GM12878 (cell line): ENCODE results near the gene ANO1.

Experiments
- BCL3 ChIP-seq: IDR thresholded peaks from 2 replicates; pipeline ENCODE4 v1.6.1; 2011; ENCODE audit warnings: borderline replicate concordance, low read depth, mild to moderate bottlenecking, moderate library complexity, low read length; ENCODE audit not compliant: insufficient read depth, poor library complexity, severe bottlenecking
- CBX5 ChIP-seq: sonication (generic); IDR thresholded peaks from 2 replicates; pipeline ENCODE4 v1.6.1; 2016; ENCODE audit warnings: low read depth, moderate library complexity, mild to moderate bottlenecking, inconsistent platforms
- ESRRA ChIP-seq: IDR thresholded peaks from 2 replicates; pipeline ENCODE4 v1.6.1; 2012; ENCODE audit warnings: mild to moderate bottlenecking, low read length, improper control_type of control experiment
- EZH2 ChIP-seq: IDR thresholded peaks from 2 replicates; pipeline ENCODE4 v1.6.1; 2012; ENCODE audit warnings: low read depth, mild to moderate bottlenecking, control low read depth, inconsistent platforms, low read length, borderline replicate concordance; ENCODE audit not compliant: control insufficient read depth
- GABPA ChIP-seq: IDR thresholded peaks from 2 replicates; pipeline ENCODE4 v1.6.1; 2014; ENCODE audit warnings: antibody characterized with exemption, low read depth, mild to moderate bottlenecking, inconsistent platforms
- HDGF ChIP-seq: fragments of 450-650 bp; IDR thresholded peaks from 2 replicates; pipeline ENCODE4 v1.6.1; 2016; ENCODE audit warnings: antibody characterized with exemption
- JUND ChIP-seq: IDR thresholded peaks from 2 replicates; pipeline ENCODE4 v1.6.1; 2012; ENCODE audit warnings: low read depth, mild to moderate bottlenecking, low read length, improper control_type of control experiment, moderate library complexity
- KAT2A ChIP-seq: conservative IDR thresholded peaks from 2 replicates; pipeline ENCODE4 v1.6.1; 2011; ENCODE audit warnings: low read depth, low read length; ENCODE audit not compliant: control insufficient read depth
- NBN ChIP-seq: fragments of 450-650 bp; IDR thresholded peaks from 2 replicates; pipeline ENCODE4 v1.6.1; 2016
- POLR2A ChIP-seq: IDR thresholded peaks from 2 replicates; pipeline ENCODE4 v1.6.1; 2011; ENCODE audit warnings: low read depth, mild to moderate bottlenecking, low read length
- REST ChIP-seq: IDR thresholded peaks from 2 replicates; pipeline ENCODE4 v1.6.1; 2012; ENCODE audit warnings: mild to moderate bottlenecking, low read depth, low read length
- SIN3A ChIP-seq: IDR thresholded peaks from 2 replicates; pipeline ENCODE4 v1.6.1; 2012; ENCODE audit warnings: low read depth, low read length, improper control_type of control experiment
- SUPT20H ChIP-seq: IDR thresholded peaks from 2 replicates; pipeline ENCODE4 v1.6.1; 2011; ENCODE audit warnings: low read depth, mild to moderate bottlenecking, low read length, moderate library complexity, borderline replicate concordance; ENCODE audit not compliant: control insufficient read depth
- TF ChIP-seq, protein P1 (sequence below), 3 experiments: IDR thresholded peaks in 2 of 3; conservative IDR thresholded peaks in 1 of 3; 2 replicates each; pipeline ENCODE4 v1.5.1; 2011; ENCODE audit warnings: low read depth in 3 of 3, low read length in 3 of 3, mild to moderate bottlenecking in 3 of 3, control low read depth in 2 of 3, moderate library complexity in 2 of 3, inconsistent platforms in 1 of 3, mixed read lengths in 1 of 3; ENCODE audit not compliant: control insufficient read depth in 2 of 3, insufficient read depth in 1 of 3; ENCODE audit errors: extremely low read depth in 1 of 3

DNA sequence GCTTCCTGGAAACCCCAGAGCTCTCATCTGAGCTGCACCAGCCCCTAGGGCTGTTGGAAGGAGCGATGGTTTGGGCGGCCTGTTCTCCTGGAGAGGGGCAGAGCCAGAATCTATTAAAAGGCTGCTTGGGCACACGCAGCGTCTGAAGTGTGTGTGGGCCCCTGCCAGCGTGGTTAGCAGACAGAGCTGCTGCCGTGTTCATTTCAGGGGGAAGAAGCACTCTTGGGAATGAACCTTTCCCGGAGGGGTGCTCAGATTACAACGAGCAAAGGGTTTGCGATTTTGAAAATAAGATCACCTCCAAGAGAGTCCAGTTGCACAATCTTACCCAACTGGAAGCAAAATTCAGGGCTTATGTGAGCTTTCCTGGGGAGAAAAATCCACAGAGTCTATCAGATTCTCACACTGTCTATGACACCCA, 12.9 kb downstream of the ANO1 start:
- TF ChIP-seq, protein P1, sequence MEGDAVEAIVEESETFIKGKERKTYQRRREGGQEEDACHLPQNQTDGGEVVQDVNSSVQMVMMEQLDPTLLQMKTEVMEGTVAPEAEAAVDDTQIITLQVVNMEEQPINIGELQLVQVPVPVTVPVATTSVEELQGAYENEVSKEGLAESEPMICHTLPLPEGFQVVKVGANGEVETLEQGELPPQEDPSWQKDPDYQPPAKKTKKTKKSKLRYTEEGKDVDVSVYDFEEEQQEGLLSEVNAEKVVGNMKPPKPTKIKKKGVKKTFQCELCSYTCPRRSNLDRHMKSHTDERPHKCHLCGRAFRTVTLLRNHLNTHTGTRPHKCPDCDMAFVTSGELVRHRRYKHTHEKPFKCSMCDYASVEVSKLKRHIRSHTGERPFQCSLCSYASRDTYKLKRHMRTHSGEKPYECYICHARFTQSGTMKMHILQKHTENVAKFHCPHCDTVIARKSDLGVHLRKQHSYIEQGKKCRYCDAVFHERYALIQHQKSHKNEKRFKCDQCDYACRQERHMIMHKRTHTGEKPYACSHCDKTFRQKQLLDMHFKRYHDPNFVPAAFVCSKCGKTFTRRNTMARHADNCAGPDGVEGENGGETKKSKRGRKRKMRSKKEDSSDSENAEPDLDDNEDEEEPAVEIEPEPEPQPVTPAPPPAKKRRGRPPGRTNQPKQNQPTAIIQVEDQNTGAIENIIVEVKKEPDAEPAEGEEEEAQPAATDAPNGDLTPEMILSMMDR (IDR thresholded peaks at IDR 0.05 in 2 of 3, conservative IDR thresholded peaks at IDR 0.05 in 1 of 3; ENCODE audit: control insufficient read depth in 2 of 3, extremely low read depth in 1 of 3, insufficient read depth in 1 of 3, low read depth in 3 of 3, low read length in 3 of 3), result no peak
- no peak for TF ChIP-seq CBX5
- no peak for TF ChIP-seq NBN
- TF ChIP-seq POLR2A, result no peak
- TF ChIP-seq HDGF, result no peak
- no peak for TF ChIP-seq GABPA
- TF ChIP-seq SIN3A, result no peak
- TF ChIP-seq JUND, result no peak
- no peak for TF ChIP-seq SUPT20H
- TF ChIP-seq ESRRA, result no peak
- TF ChIP-seq EZH2, result no peak
- no peak for TF ChIP-seq REST
- TF ChIP-seq BCL3, result no peak
- no peak for TF ChIP-seq KAT2A
